ENCODE results near the gene FOXP1. TPM values are rescaled to one million over a fixed set of nuclear protein-coding genes. Genes with fewer than 3 reads are reported as not detected.

FOXP1 gene
- total RNA-seq, 1 experiment from 2014 or later: 2.9 TPM

DNA sequence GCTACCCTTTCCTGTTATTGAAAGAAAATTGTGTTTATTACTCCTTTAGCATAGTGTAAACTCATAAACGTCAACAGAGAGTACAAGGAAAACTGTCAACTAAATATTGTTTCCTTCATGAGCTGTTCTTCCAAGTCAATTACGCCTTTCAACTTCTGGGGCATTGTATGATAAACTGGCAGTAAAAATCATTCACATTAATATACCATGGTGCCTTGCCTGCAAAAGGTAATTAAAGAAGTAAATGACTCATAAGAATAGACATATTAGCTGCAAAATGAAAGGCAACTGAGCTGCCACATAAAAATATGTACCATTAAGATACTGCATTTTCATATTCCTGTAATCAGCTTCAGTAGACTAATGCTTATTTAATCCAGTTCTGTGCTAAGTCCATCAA lies 447.3 kb downstream of the FOXP1 start:
- no peaks in the 10 kb centered on the region for H3K36me3 ChIP-seq (ENCODE audit: control insufficient read depth, insufficient read depth, low read length)
- ATAC-seq (no peak), DNase-seq (ENCODE audit: low read depth, low spot score) (no peak)
- no peak overlapping the region for H3K4me3 ChIP-seq (ENCODE audit: low read depth in 2 of 2, low read length in 2 of 2)
- H3K4me1 ChIP-seq (ENCODE audit: control insufficient read depth, insufficient read depth, low read length): no peaks in the 10 kb centered on the region
- BruUV-seq (replicated peaks): no TSS peak
- H3K9me3 ChIP-seq (ENCODE audit: control insufficient read depth, insufficient read depth, low read depth, low read length): no peaks in the 10 kb centered on the region
- CTCF ChIA-PET: no interaction called here
- no peaks in the 10 kb centered on the region; the same call in 1 of the 2 replicates for H3K27me3 ChIP-seq (ENCODE audit: control insufficient read depth, insufficient read depth, low read length)
- TF ChIP-seq, protein P1, sequence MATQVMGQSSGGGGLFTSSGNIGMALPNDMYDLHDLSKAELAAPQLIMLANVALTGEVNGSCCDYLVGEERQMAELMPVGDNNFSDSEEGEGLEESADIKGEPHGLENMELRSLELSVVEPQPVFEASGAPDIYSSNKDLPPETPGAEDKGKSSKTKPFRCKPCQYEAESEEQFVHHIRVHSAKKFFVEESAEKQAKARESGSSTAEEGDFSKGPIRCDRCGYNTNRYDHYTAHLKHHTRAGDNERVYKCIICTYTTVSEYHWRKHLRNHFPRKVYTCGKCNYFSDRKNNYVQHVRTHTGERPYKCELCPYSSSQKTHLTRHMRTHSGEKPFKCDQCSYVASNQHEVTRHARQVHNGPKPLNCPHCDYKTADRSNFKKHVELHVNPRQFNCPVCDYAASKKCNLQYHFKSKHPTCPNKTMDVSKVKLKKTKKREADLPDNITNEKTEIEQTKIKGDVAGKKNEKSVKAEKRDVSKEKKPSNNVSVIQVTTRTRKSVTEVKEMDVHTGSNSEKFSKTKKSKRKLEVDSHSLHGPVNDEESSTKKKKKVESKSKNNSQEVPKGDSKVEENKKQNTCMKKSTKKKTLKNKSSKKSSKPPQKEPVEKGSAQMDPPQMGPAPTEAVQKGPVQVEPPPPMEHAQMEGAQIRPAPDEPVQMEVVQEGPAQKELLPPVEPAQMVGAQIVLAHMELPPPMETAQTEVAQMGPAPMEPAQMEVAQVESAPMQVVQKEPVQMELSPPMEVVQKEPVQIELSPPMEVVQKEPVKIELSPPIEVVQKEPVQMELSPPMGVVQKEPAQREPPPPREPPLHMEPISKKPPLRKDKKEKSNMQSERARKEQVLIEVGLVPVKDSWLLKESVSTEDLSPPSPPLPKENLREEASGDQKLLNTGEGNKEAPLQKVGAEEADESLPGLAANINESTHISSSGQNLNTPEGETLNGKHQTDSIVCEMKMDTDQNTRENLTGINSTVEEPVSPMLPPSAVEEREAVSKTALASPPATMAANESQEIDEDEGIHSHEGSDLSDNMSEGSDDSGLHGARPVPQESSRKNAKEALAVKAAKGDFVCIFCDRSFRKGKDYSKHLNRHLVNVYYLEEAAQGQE (IDR thresholded peaks at IDR 0.05; ENCODE audit: insufficient read depth in 1 of 2, low read depth in 2 of 2, low read length in 1 of 2): no peak
- no peak for TF ChIP-seq POLR2AphosphoS5 (IDR thresholded peaks at IDR 0.05; ENCODE audit: low read depth, low read length)
- no peak for TF ChIP-seq TCF7L2 (IDR thresholded peaks at IDR 0.05; ENCODE audit: low read depth, low read length)
- no peak for TF ChIP-seq SIN3A (IDR thresholded peaks at IDR 0.05; ENCODE audit: borderline replicate concordance, insufficient read depth, low read depth, low read length)
- TF ChIP-seq, protein P2, sequence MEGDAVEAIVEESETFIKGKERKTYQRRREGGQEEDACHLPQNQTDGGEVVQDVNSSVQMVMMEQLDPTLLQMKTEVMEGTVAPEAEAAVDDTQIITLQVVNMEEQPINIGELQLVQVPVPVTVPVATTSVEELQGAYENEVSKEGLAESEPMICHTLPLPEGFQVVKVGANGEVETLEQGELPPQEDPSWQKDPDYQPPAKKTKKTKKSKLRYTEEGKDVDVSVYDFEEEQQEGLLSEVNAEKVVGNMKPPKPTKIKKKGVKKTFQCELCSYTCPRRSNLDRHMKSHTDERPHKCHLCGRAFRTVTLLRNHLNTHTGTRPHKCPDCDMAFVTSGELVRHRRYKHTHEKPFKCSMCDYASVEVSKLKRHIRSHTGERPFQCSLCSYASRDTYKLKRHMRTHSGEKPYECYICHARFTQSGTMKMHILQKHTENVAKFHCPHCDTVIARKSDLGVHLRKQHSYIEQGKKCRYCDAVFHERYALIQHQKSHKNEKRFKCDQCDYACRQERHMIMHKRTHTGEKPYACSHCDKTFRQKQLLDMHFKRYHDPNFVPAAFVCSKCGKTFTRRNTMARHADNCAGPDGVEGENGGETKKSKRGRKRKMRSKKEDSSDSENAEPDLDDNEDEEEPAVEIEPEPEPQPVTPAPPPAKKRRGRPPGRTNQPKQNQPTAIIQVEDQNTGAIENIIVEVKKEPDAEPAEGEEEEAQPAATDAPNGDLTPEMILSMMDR (IDR thresholded peaks at IDR 0.05): no peak
- POLR2A ChIA-PET: no interaction called here
- H3K27ac ChIP-seq (ENCODE audit: low read length): no peak overlapping the region
- in situ Hi-C loops (cut with HindIII; ENCODE audit: low pct_unique_long_range_greater_than_20kb, low sequenced_read_pairs): no loop called here
- intact Hi-C loops (cut with micrococcal nuclease; ENCODE audit: unreplicated experiment): no loop called here

DNA sequence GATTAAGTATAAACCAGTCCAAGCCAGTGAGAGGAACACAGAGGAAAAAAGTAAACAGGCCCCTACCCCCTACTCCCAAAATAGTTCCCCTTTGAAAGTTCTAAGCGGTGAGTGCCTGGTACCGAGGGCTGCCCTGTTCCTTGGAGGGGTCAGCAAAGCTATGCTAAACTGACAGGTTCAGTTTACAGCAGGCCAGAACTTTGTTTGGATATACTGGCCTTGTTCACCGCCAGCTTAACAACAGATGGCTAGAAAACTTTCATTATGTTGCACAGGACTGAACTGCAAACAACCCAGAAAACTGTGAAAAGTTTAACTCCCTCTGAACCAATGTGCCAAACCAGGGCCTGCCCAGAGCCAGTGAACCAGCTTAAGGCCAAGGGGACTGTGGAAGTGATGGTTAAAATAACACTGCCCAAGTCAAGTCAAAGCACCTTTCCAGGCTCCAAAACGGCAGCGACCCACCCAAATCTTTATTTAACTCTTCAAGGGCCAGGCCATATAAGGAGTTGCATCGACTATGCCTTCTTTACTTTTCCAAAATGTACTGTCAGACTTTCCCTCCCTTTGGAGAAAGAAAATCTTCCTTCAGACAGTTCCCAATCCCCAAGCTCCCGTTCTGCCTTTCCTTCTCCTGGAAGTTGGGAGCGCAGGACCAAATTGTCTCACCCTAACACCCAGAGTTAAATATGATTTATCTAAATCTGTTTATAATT lies 448.0 kb downstream of the FOXP1 start:
- in situ Hi-C loops (cut with HindIII; ENCODE audit: low pct_unique_long_range_greater_than_20kb, low sequenced_read_pairs) (no loop called here), intact Hi-C loops (cut with micrococcal nuclease; ENCODE audit: unreplicated experiment) (no loop called here)
- DNase-seq (ENCODE audit: low read depth, low spot score) (no peak), ATAC-seq (no peak)
- POLR2A ChIA-PET: no interaction called here
- CTCF ChIA-PET: no interaction called here
- no peaks in the 10 kb centered on the region for H3K9me3 ChIP-seq (ENCODE audit: control insufficient read depth, insufficient read depth, low read depth, low read length)
- H3K4me1 ChIP-seq (ENCODE audit: control insufficient read depth, insufficient read depth, low read length): no peaks in the 10 kb centered on the region
- no peaks in the 10 kb centered on the region; the same call in 1 of the 2 replicates for H3K27me3 ChIP-seq (ENCODE audit: control insufficient read depth, insufficient read depth, low read length)
- TF ChIP-seq, protein P2 (IDR thresholded peaks at IDR 0.05): no peak
- TF ChIP-seq TCF7L2 (IDR thresholded peaks at IDR 0.05; ENCODE audit: low read depth, low read length) (no peak), SIN3A (IDR thresholded peaks at IDR 0.05; ENCODE audit: borderline replicate concordance, insufficient read depth, low read depth, low read length) (no peak), POLR2AphosphoS5 (IDR thresholded peaks at IDR 0.05; ENCODE audit: low read depth, low read length) (no peak)
- TF ChIP-seq, protein P1 (IDR thresholded peaks at IDR 0.05; ENCODE audit: insufficient read depth in 1 of 2, low read depth in 2 of 2, low read length in 1 of 2): no peak
- H3K27ac ChIP-seq (ENCODE audit: low read length): no peak overlapping the region
- H3K4me3 ChIP-seq (ENCODE audit: low read depth in 2 of 2, low read length in 2 of 2): no peak overlapping the region
- H3K36me3 ChIP-seq (ENCODE audit: control insufficient read depth, insufficient read depth, low read length): no peaks in the 10 kb centered on the region
- BruUV-seq (replicated peaks): no TSS peak

Measured in Panc1 (cell line).